SK-N-SH (cell line): ENCODE measurements around the gene GNAZ. TPM values are rescaled to one million over a fixed set of nuclear protein-coding genes. Genes with fewer than 3 reads are reported as not detected.

ENCODE experiments used
- CTCF ChIA-PET: fragments of 300-600, 350-600 bp; formaldehyde crosslinking; extraction: SDS; loops from one replicate; lab custom pipeline; 2021; lab: Yijun Ruan, JAX
- POLR2A ChIA-PET: fragments of 350-600 bp; sonication (Branson Sonifier 250); formaldehyde crosslinking; extraction: SDS; loops from one replicate; lab custom pipeline; 2020; ENCODE audit warnings: antibody characterized with exemption, inconsistent platforms; lab: Yijun Ruan, JAX
- DNase-seq: peaks from one replicate; pipeline ENCODE4 v3.0.0; 2012
- H2AFZ ChIP-seq: fragments of 200-600 bp; sonication (generic); 2 replicates; pipeline ENCODE4 v1.8.1; 2016; ENCODE audit warnings: antibody characterized with exemption, mild to moderate bottlenecking, low read depth
- H3F3A ChIP-seq: fragments of 200-600 bp; sonication (generic); replicated peaks from 2 replicates; pipeline ENCODE3; 2016; ENCODE audit warnings: antibody characterized with exemption, mild to moderate bottlenecking; ENCODE audit not compliant: insufficient read depth
- H3K27ac ChIP-seq, 2 experiments: fragments of 200-500 bp in 1 of 2; fragments of 200-600 bp in 1 of 2; sonication (Bioruptor generic) in 1 of 2; sonication (generic), shearing (Covaris generic) in 1 of 2; 2 replicates each; pipeline versions ENCODE4 v1.5.1 to v1.6.1; 2014 to 2016; ENCODE audit warnings: low read depth in 2 of 2, inconsistent platforms in 1 of 2, low read length in 1 of 2, mild to moderate bottlenecking in 1 of 2, mixed read lengths in 1 of 2
- H3K27me3 ChIP-seq: fragments of 200-600 bp; sonication (generic), shearing (Covaris generic); 2 replicates; pipeline ENCODE4 v1.6.1; 2016; ENCODE audit warnings: mixed run types; ENCODE audit not compliant: insufficient read depth
- H3K36me3 ChIP-seq, 2 experiments: fragments of 200-500 bp in 1 of 2; fragments of 200-600 bp in 1 of 2; sonication (Bioruptor generic) in 1 of 2; sonication (generic) in 1 of 2; replicated peaks in 1 of 2; 2 replicates each; pipeline versions ENCODE3 to v1.5.1; 2014 to 2016; ENCODE audit warnings: low read length in 1 of 2, mild to moderate bottlenecking in 1 of 2; ENCODE audit not compliant: insufficient read depth in 2 of 2, control insufficient read depth in 1 of 2
- H3K4me1 ChIP-seq, 2 experiments: fragments of 200-500 bp in 1 of 2; fragments of 200-600 bp in 1 of 2; sonication (Bioruptor generic) in 1 of 2; sonication (generic), shearing (Covaris generic) in 1 of 2; 2 replicates each; pipeline versions ENCODE4 v1.5.1 to v1.6.1; 2014 to 2016; ENCODE audit warnings: low read depth in 1 of 2, low read length in 1 of 2, mixed run types in 1 of 2; ENCODE audit not compliant: insufficient read depth in 2 of 2, control insufficient read depth in 1 of 2
- H3K4me2 ChIP-seq: fragments of 200-600 bp; sonication (generic), shearing (Covaris generic); 2 replicates; pipeline ENCODE4 v1.6.1; 2017; ENCODE audit warnings: mixed run types
- H3K4me3 ChIP-seq, 2 experiments: fragments of 200-500 bp in 1 of 2; fragments of 200-600 bp in 1 of 2; sonication (Bioruptor generic) in 1 of 2; sonication (generic), shearing (Covaris generic) in 1 of 2; 2 replicates each; pipeline versions ENCODE4 v1.5.1 to v1.8.1; 2014 to 2016; ENCODE audit warnings: low read depth in 2 of 2, inconsistent platforms in 1 of 2, low read length in 1 of 2, mild to moderate bottlenecking in 1 of 2, mixed read lengths in 1 of 2, moderate library complexity in 1 of 2
- H3K79me2 ChIP-seq: fragments of 200-600 bp; sonication (generic); 2 replicates; pipeline ENCODE4 v1.8.1; 2017; ENCODE audit warnings: mild to moderate bottlenecking; ENCODE audit not compliant: insufficient read depth
- H3K9ac ChIP-seq: fragments of 200-600 bp; sonication (generic); 2 replicates; pipeline ENCODE4 v1.6.1; 2017; ENCODE audit warnings: mixed run types
- H3K9me2 ChIP-seq: fragments of 200-600 bp; sonication (generic); 2 replicates; pipeline ENCODE4 v1.6.1; 2017; ENCODE audit warnings: mixed run types
- H3K9me3 ChIP-seq: fragments of 200-600 bp; sonication (generic); 2 replicates; pipeline ENCODE4 v1.6.1; 2017; ENCODE audit warnings: mixed run types, mild to moderate bottlenecking, moderate library complexity
- H4K20me1 ChIP-seq: fragments of 200-600 bp; sonication (generic); 2 replicates; pipeline ENCODE4 v1.6.1; 2017; ENCODE audit warnings: mild to moderate bottlenecking, mixed run types; ENCODE audit not compliant: insufficient read depth
- ELF1 ChIP-seq: IDR thresholded peaks from 2 replicates; pipeline ENCODE4 v1.4.0; 2012
- GATA2 ChIP-seq: sonication (generic); formaldehyde crosslinking; IDR thresholded peaks from 2 replicates; pipeline ENCODE4 v1.5.0; 2020; ENCODE audit warnings: mild to moderate bottlenecking, missing genetic modification reagents
- JUND ChIP-seq: IDR thresholded peaks from 2 replicates; pipeline ENCODE4 v1.4.0; 2012
- MAX ChIP-seq: IDR thresholded peaks from 2 replicates; pipeline ENCODE4 v1.4.0; 2012; ENCODE audit warnings: low read depth
- MEF2A ChIP-seq: IDR thresholded peaks from 2 replicates; pipeline ENCODE4 v1.4.0; 2012; ENCODE audit warnings: low read depth, borderline replicate concordance
- MXI1 ChIP-seq: IDR thresholded peaks from 2 replicates; pipeline ENCODE4 v1.6.1; 2012; ENCODE audit warnings: mild to moderate bottlenecking, low read depth, low read length, improper control_type of control experiment
- NRF1 ChIP-seq: IDR thresholded peaks from 2 replicates; pipeline ENCODE4 v1.6.1; 2012; ENCODE audit warnings: low read depth, mild to moderate bottlenecking, low read length
- PBX3 ChIP-seq: IDR thresholded peaks from 2 replicates; pipeline ENCODE4; 2012
- SMC3 ChIP-seq: IDR thresholded peaks from 2 replicates; pipeline ENCODE4 v1.6.1; 2012; ENCODE audit warnings: low read depth, low read length, improper control_type of control experiment
- TAF1 ChIP-seq: IDR thresholded peaks from 2 replicates; pipeline ENCODE4 v1.6.1; 2012; ENCODE audit warnings: low read depth, mild to moderate bottlenecking, low read length, moderate library complexity, borderline replicate concordance
- YY1 ChIP-seq: IDR thresholded peaks from 2 replicates; pipeline ENCODE4 v1.4.0; 2012; ENCODE audit warnings: low read depth, mild to moderate bottlenecking
- WGBS: methylation state at CpG from one replicate; pipeline ENCODE4 v1.1.6; 2017; ENCODE audit warnings: low lambda C conversion rate; 5-methylcytosine and 5-hydroxymethylcytosine counted together
- polyA plus RNA-seq, 3 experiments: library from polyadenylated mRNA; depleted of rRNA; stranded (reverse); fragments of >200 nt; gene quantifications; 2 replicates each; pipeline ENCODE4 v1.2.3, GENCODE V29; 2012
- small RNA-seq, 7 experiments: library from RNA; depleted of rRNA; stranded (forward); fragments of <200 nt; gene quantifications; one replicate each; pipeline ENCODE3, GENCODE V24; 2012

Gene GNAZ
- polyA plus RNA-seq, 1 of the 3 experiments (the other 2 are of a cell fraction), result 6.5 TPM

- no peak overlapping the region for H3K4me2 ChIP-seq
- H2AFZ ChIP-seq, result no peak overlapping the region
- DNase-seq, result no peak
- H3F3A ChIP-seq, result peaks cover 1% of the 10 kb centered on the region
- H3K27me3 ChIP-seq, result no peaks in the 10 kb centered on the region
- POLR2A ChIA-PET, result no interaction called here
- TF ChIP-seq PBX3 (no peak), NRF1 (no peak), MAX (no peak), JUND (no peak), YY1 (no peak), MXI1 (no peak), ELF1 (no peak), MEF2A (no peak), GATA2 (CRISPR knock-in tag) (no peak), SMC3 (no peak), TAF1 (no peak)
- CTCF ChIA-PET, result interaction anchor here (1.6 to 21.1 kb wide), 4 partner anchors 9 to 210 kb away, joined by 6 to 587 read pairs (median 10); no protein-coding TSS in a partner anchor
- no peak overlapping the region for H3K4me3 ChIP-seq
- H3K9ac ChIP-seq, result no peak overlapping the region
- H4K20me1 ChIP-seq, result no peaks in the 10 kb centered on the region
- no peaks in the 10 kb centered on the region for H3K9me2 ChIP-seq
- no peaks in the 10 kb centered on the region for H3K9me3 ChIP-seq
- 73% methylated on average over 4 of the region's 4 CpGs for WGBS
- H3K36me3 ChIP-seq, result no peaks in the 10 kb centered on the region
- peaks cover 0 to 10% of the 10 kb centered on the region in 2 experiments; a peak in 1 of 4 replicates for H3K4me1 ChIP-seq
- no peak overlapping the region for H3K27ac ChIP-seq
- H3K79me2 ChIP-seq, result no peaks in the 10 kb centered on the region
Measured at GRCh38 chr22:23169043-23169406, 98.7 kb downstream of the GNAZ start.

Small RNA genes lying within 50 kb of the gene (small RNA-seq; reads per million reads assigned to genes)
- gene RF00017 (0 reads per million in 7 experiments), gene RF00066 (0 reads per million in 7 experiments)

Other genes with a start within 250 kb of the GNAZ start
- not detected in 2 replicates for gene IGLL5, start 182.7 kb upstream of the GNAZ start, polyA plus RNA-seq (2012; rRNA removed)
- 1.7 and 1.8 TPM in 2 replicates for gene RSPH14, start 71.5 kb downstream of the GNAZ start, polyA plus RNA-seq (2012; rRNA removed)
- gene RAB36, start 75.0 kb downstream of the GNAZ start, polyA plus RNA-seq (2012; rRNA removed), result 6.6 and 6.8 TPM in 2 replicates
- 27.0 and 50.9 TPM in 2 replicates for gene BCR, start 110.0 kb downstream of the GNAZ start, polyA plus RNA-seq (2012; rRNA removed)